GM12801 (cell line): Measurements from ENCODE around the gene PIGZ.

ENCODE experiments used
- TF ChIP-seq, protein P1 (sequence below): IDR thresholded peaks from one replicate; pipeline ENCODE4 v1.5.1; 2011; ENCODE audit warnings: control low read depth; ENCODE audit not compliant: insufficient read length; ENCODE audit errors: extremely low read depth

The PIGZ gene, protein sequence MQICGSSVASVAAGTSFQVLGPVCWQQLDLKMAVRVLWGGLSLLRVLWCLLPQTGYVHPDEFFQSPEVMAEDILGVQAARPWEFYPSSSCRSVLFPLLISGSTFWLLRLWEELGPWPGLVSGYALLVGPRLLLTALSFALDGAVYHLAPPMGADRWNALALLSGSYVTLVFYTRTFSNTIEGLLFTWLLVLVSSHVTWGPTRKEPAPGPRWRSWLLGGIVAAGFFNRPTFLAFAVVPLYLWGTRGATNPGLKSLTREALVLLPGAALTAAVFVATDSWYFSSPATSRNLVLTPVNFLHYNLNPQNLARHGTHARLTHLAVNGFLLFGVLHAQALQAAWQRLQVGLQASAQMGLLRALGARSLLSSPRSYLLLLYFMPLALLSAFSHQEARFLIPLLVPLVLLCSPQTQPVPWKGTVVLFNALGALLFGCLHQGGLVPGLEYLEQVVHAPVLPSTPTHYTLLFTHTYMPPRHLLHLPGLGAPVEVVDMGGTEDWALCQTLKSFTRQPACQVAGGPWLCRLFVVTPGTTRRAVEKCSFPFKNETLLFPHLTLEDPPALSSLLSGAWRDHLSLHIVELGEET

DNA sequence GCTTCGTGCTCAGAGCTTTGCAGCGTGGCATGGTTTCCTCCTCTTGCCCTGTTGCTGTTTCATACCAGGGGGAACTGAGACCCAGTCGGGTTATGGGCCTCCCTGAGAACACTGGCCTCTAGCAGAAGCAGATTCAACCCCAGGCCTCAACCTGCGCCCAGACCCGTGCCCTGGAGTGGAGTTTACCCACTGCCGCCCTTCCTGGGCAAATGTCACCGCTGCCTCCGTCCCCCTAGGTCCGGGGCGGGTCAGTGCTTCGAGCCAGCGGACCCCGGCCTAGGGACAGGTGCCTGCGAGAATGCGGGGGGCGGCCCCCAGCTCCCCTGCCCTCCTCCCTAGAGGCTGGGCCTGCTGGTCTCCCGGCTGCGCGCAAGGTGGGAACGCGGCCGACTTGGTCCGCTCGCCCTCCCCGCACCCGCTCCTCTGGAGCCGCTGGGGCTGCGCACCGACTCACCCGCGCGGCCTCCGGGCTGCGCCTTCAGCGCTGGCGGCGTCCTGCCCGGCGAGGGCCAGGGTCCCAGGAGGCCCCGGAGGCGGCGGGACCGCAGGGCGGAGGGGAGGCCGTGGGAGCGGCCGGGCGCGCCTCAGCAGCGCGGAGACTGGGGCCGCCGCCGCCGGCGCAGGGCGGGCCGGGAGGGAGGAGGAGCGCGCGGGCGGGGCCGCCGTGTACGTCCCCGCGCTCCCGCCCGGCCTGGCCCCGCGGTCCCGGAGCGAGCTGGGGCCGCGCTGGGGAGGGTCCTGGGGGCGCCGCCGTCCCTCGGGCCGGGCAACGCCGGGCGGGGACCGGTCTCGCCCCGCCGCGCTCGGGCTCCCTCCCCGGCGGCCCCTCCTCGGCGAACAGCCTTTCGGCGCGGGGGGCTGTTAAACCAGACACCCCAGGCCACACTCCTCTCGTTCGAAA, at the start of gene PIGZ:
PIGZ (minus strand) TSS at position 601 of the 901 bp plus-strand sequence. CDS start 16,802 bp downstream, outside the sequence.
- TF ChIP-seq, protein P1, sequence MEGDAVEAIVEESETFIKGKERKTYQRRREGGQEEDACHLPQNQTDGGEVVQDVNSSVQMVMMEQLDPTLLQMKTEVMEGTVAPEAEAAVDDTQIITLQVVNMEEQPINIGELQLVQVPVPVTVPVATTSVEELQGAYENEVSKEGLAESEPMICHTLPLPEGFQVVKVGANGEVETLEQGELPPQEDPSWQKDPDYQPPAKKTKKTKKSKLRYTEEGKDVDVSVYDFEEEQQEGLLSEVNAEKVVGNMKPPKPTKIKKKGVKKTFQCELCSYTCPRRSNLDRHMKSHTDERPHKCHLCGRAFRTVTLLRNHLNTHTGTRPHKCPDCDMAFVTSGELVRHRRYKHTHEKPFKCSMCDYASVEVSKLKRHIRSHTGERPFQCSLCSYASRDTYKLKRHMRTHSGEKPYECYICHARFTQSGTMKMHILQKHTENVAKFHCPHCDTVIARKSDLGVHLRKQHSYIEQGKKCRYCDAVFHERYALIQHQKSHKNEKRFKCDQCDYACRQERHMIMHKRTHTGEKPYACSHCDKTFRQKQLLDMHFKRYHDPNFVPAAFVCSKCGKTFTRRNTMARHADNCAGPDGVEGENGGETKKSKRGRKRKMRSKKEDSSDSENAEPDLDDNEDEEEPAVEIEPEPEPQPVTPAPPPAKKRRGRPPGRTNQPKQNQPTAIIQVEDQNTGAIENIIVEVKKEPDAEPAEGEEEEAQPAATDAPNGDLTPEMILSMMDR, result no peak

DNA sequence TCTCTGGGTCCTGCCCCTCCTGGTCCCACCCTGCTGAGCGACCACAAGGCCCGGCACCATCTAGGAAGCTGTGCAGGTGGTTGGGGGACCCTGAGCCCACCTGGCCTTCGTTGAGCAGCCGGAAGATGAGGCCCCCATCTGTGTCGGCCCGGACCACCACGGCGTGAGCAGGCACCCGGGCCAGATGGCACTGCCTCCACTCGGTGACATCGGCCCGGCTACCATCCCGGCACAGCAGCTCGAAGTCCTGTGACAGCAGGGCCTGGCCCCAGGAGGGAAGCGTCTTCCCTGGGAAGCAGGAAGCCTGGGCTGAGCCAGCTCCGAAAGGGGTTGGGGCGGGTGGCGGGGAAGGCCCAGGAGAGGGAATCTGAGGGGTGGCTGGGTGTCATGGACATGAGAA, 48.4 kb upstream of the PIGZ start:
- TF ChIP-seq, protein P1, result no peak

DNA sequence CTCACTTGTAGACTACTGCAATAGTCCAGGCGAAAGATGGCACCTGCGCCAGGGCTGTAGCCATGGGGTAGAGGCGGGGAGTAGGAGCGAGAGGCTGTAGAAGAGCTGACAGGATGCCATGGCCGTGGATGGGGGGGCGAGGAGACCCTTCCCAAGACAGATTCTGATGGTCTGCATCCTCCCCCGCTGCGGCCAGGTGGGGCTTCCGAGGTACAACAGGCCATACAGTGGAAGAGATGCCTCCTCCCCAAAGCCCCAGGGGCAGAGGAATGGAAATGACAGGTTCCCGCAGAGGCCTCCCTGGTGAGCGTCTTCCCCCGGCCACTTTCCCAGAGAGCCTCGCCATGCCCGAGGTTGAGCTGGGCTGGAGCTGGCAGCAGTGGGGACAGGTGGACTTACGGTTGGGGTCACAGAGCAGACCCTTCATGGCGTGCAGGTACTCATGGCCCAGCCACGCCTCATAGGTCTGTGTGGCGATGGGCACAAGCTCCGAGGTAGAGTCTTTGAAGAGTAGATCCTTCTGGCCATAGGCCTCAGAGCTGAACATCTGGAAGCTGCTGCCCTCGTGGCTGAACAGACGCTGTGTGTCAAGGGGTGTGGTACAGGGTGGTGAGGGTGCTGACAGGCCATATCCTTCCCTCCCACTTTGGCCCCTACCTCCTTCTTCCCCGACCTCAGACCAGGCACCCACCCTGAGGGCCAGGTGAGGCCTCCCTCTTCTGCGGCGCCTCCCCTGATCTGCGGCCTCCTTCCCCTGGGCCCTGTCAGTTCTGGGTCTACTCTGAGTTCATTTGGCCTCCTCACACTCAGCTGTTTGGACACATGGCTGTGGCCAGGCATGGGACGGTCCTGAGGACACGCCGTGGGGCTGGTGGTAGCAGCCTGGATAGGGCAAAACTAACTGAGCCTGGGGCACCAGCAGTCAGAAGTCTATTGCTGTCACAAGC, 47.4 kb upstream of the PIGZ start:
- TF ChIP-seq, protein P1, result no peak

DNA sequence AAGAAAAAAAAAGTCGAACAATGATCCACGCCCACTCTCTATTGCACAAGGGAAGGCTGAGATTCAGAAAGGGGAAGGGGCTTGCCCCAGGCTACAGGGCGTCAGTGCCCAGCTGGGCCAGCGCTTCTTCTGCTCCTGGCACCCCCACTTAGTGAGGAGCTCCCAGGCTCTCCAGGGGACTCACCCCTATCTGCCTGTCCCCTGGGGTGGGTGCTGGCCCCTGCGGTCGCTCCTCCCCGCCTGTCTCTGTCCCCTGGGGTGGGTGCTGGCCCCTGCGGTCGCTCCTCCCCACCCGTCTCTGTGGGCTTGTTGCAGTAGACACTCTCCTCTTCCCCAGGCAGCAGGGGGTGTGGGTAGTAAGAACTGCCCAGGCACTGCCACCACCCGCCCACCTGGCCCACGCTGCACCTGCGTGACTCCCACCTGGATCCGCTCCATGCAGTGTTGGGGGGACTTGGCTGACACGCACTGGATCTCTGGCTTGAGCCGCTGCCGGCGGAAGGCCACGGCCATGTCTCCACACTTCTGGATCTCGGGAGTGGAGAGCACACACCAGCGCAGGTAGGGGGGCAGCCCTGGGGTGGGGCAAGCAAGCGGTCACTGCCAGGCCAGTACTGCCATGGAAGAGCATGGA, 46.4 kb upstream of the PIGZ start:
- TF ChIP-seq, protein P1, result no peak

DNA sequence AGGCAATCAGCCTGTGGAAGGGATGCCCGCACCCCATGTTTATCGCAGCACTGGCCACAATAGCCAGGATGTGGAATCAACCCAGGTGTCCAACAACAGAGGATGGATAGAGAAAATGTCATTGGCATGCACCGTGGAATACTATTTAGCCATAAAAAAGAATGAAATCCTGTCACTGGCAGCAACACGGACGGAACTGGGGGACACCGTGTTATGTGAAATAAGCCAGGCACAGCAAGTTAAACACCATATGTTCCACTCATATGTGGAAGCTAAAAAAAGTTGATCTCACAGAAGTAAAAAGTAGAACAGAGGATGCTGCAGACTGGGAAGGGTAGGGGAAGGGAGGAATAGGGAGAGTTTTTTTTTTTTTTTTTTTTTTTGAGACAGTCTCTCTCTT, 45.4 kb upstream of the PIGZ start:
- TF ChIP-seq, protein P1, result no peak

DNA sequence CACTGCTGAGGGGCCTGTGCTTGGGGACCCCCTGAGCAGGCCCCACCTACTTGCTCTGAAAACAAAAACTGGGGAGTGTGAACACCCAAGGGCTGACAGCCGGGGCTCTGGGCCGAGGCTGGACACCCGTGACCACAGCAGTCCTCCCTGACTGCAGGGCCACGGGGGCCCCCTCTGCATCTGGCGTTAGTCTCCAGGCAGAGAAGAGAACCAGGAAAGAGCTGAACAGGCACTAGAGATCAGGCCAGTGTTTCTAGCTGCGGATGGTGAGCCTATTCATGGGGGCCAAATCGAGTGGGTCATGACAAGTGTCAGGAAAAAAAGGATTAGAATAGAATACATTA, 43.9 kb upstream of the PIGZ start:
- TF ChIP-seq, protein P1, result no peak
